Liver (tissue), 3 donors: ENCODE measurements around the gene DYRK4.

Source experiments
- GABPA ChIP-seq, 2 donors: IDR thresholded peaks in 1 of 2; conservative IDR thresholded peaks in 1 of 2; 2 replicates each; pipeline ENCODE4 v1.6.1; 2016; ENCODE audit warnings: antibody characterized with exemption in 2 of 2, mild to moderate bottlenecking in 1 of 2, moderate library complexity in 1 of 2
- JUND ChIP-seq, 2 donors: IDR thresholded peaks; 2 replicates each; pipeline ENCODE4 v1.6.1; 2016; ENCODE audit warnings: antibody characterized with exemption in 2 of 2
- RAD21 ChIP-seq, 2 donors: IDR thresholded peaks; 2 replicates each; pipeline ENCODE4 v1.6.1; 2016; ENCODE audit warnings: antibody characterized with exemption in 2 of 2, mild to moderate bottlenecking in 2 of 2
- RXRA ChIP-seq, 2 donors: IDR thresholded peaks; 2 replicates each; pipeline ENCODE4 v1.6.1; 2017 to 2018; ENCODE audit warnings: antibody characterized with exemption in 2 of 2, mild to moderate bottlenecking in 1 of 2
- SP1 ChIP-seq: IDR thresholded peaks from 2 replicates; pipeline ENCODE4 v1.6.1; 2018; ENCODE audit warnings: antibody characterized with exemption, mild to moderate bottlenecking
- TAF1 ChIP-seq: conservative IDR thresholded peaks from 2 replicates; pipeline ENCODE4 v1.6.1; 2016; ENCODE audit warnings: antibody characterized with exemption, mild to moderate bottlenecking
- YY1 ChIP-seq: IDR thresholded peaks from 2 replicates; pipeline ENCODE4 v1.6.1; 2016; ENCODE audit warnings: antibody characterized with exemption, mild to moderate bottlenecking
- TF ChIP-seq, protein P1 (sequence below): fragments of 150-350 bp; IDR thresholded peaks from 2 replicates; pipeline ENCODE4 v1.5.1; 2017; ENCODE audit warnings: improper control_type of control experiment, low read depth, low read length; ENCODE audit not compliant: missing input control
- donor health status: healthy.
- donor health status: healthy.

DNA sequence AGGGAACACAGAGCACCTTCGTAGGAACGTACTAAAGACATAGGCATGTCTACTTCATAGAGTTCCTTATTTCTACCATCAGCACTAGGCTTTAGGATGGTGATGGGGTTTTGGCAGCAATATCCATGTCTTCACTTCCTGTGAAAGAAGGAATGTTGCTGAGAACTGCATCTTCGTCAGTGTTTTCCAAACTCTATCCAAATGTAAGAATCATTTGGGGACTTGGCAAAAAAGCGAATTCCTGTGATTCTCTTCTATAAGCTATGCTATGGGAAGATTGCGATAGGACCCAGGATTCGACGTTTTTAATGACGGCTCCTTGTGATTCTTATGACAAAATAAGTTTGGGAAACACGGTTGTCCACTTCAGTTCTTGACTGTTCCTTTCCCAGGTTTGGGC is 47.1 kb downstream of the DYRK4 start:
- no peak for TF ChIP-seq JUND (IDR thresholded peaks at IDR 0.05)
- TF ChIP-seq RXRA (IDR thresholded peaks at IDR 0.05): no peak
- TF ChIP-seq, protein P1, sequence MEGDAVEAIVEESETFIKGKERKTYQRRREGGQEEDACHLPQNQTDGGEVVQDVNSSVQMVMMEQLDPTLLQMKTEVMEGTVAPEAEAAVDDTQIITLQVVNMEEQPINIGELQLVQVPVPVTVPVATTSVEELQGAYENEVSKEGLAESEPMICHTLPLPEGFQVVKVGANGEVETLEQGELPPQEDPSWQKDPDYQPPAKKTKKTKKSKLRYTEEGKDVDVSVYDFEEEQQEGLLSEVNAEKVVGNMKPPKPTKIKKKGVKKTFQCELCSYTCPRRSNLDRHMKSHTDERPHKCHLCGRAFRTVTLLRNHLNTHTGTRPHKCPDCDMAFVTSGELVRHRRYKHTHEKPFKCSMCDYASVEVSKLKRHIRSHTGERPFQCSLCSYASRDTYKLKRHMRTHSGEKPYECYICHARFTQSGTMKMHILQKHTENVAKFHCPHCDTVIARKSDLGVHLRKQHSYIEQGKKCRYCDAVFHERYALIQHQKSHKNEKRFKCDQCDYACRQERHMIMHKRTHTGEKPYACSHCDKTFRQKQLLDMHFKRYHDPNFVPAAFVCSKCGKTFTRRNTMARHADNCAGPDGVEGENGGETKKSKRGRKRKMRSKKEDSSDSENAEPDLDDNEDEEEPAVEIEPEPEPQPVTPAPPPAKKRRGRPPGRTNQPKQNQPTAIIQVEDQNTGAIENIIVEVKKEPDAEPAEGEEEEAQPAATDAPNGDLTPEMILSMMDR: no peak
- TF ChIP-seq SP1: no peak
- TF ChIP-seq TAF1: no peak
- no peak for TF ChIP-seq GABPA (IDR thresholded peaks at IDR 0.05 in 1 of 2, conservative IDR thresholded peaks at IDR 0.05 in 1 of 2)
- TF ChIP-seq YY1: no peak
- TF ChIP-seq RAD21 (IDR thresholded peaks at IDR 0.05): no peak
